Ovary (tissue), 9 donors: ENCODE results near the gene DPH7. TPM values are rescaled to one million over a fixed set of nuclear protein-coding genes. Genes with fewer than 3 reads are reported as not detected.
A peak's percentile ranks its signal among the peaks of the same experiment; 100 is the strongest.
"Not testable (repeated sequence)": the region's sequence is repeated elsewhere in the genome, so short reads cannot be mapped to it uniquely, and the experiment has no call there.

ENCODE experiments used
- DNase-seq, 5 donors: peaks; one replicate each; pipeline ENCODE4 v3.0.0-alpha.2; 2019 to 2020
- H3K27ac ChIP-seq, 2 donors: fragments of 200-600 bp; one replicate each; pipeline versions ENCODE4 v1.5.1 to v1.8.0; 2019 to 2022
- H3K27me3 ChIP-seq: fragments of 200-600 bp; one replicate; pipeline ENCODE4 v1.8.0; 2022
- H3K36me3 ChIP-seq: fragments of 200-600 bp; sonication (generic); one replicate; pipeline ENCODE4 v1.5.1; 2019
- H3K4me1 ChIP-seq: one replicate; pipeline ENCODE4 v1.8.1; 2013; ENCODE audit warnings: mild to moderate bottlenecking, moderate library complexity; ENCODE audit not compliant: insufficient read depth
- H3K4me3 ChIP-seq: fragments of 200-600 bp; sonication (generic); one replicate; pipeline ENCODE4 v1.5.1; 2017
- H3K9me3 ChIP-seq, 2 donors: fragments of 200-600 bp in 1 of 2; sonication (generic) in 1 of 2; one replicate each; pipeline versions ENCODE4 v1.5.1 to v1.8.1; 2013 to 2019; ENCODE audit warnings: mild to moderate bottlenecking in 1 of 2, moderate library complexity in 1 of 2
- EP300 ChIP-seq: sonication (generic); formaldehyde crosslinking; IDR thresholded peaks from one replicate; pipeline ENCODE4 v1.6.1; 2017; ENCODE audit warnings: antibody characterized with exemption
- POLR2A ChIP-seq: fragments of 450-650 bp; IDR thresholded peaks from one replicate; pipeline ENCODE4 v1.6.1; 2017; ENCODE audit warnings: antibody characterized with exemption, mild to moderate bottlenecking, moderate library complexity
- WGBS, 3 donors: extraction: QIAGEN DNeasy Blood & Tissue Kit in 1 of 3; methylation state at CpG; one replicate each; pipeline versions ENCODE4 v1.1.5 to v1.1.7; 2013 to 2017; 5-methylcytosine and 5-hydroxymethylcytosine counted together
- intact Hi-C, 4 donors: fragments of 100-400 bp; cut with DNase I; formaldehyde crosslinking; loops; one replicate each; pipeline versions ENCODE4 v1.11.0 to v1.15.1; 2022 to 2023
- polyA plus RNA-seq, 2 donors: library from polyadenylated mRNA; stranded (reverse); fragments of 200-250 nt in 1 of 2; fragments of 350-450 nt in 1 of 2; fragmentation: Illumina TruSeq in 1 of 2; extraction: RNeasy Lipid Tissue Mini Kit (QIAGEN cat#74804) in 1 of 2; gene quantifications; one replicate each; pipeline ENCODE4 v1.2.3, GENCODE V29; 2013 to 2014
- total RNA-seq, 7 donors: library from RNA; depleted of rRNA in 2 of 7; stranded (reverse); fragments of >200 nt in 2 of 7; fragmentation: NEBNext Ultra II Directional in 3 of 7; extraction: Animal tissue kit (Norgen Biotek cat#: 25700) in 3 of 7; gene quantifications; one replicate each; pipeline versions ENCODE4 v1.1.0 to v1.2.4, GENCODE V29; 2016 to 2023
- TF ChIP-seq, protein P1 (sequence below), 3 donors: fragments of 450-650 bp in 2 of 3; fragments of 200-600 bp in 1 of 3; IDR thresholded peaks; one replicate each; pipeline versions ENCODE4 v1.5.1 to v1.8.0; 2016 to 2022; ENCODE audit warnings: antibody characterized with exemption in 3 of 3, mild to moderate bottlenecking in 1 of 3
- donor health status: DM: no; HTN: no; CAD: no; lungs with moderate emphysema.
- donor health status: DM: no; HTN: no; CAD: no.
- donor health status: Bipolar disorder and iron deficiency.
- donor health status: DM: yes; HTN: yes; CAD: no.
- donor health status: DM: no; HTN: no; CAD: no.
- donor health status: DM: yes; HTN: yes; CAD: no.

Gene DPH7
- total and polyA plus RNA-seq, 9 donors = 15.4 to 38.2 (median 33.0) TPM

DNA sequence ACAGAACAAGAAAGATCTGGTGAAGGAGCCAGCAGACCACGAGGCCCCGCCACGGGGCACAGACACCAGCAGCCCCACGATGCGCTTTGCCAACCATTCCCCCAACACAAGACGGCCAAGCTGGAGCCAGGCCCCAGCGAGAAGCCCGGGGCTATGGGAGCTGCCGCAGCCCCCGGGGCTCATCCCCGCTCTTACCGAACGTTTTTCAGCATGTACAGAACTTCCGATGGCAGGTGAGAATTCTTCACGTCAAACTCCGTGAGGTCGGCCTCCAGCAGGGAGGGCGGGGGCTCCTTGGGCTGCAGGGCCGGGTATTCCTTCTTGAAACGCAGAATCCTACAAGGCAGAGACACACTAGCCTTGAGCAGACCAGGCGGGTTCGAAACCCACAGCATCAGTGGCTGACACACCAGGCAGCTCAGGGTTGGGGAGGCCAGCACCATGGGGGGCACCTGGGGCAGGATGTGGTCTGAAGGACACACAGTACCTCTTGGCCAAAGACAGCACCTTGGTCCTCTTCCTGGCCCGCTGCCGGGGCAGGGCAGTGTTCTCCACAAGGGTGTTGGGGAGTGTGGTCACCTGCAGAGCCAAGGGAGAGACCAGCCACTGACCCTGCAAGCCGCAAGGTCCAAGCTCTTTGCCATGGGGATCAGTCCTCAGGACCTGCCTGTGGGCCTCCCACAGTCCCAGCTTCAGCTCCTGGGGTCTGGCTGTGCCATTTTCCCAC is 35.3 kb downstream of the DPH7 start:
- H3K4me1 ChIP-seq = peaks cover 4% of the 10 kb centered on the region
- WGBS, 3 donors = 90 to 91% (median 90%) methylated on average over 25 of the region's 25 CpGs
- no peaks in the 10 kb centered on the region for H3K27me3 ChIP-seq
- no peak overlapping the region for H3K27ac ChIP-seq
- TF ChIP-seq POLR2A (no peak), EP300 (no peak)
- TF ChIP-seq, protein P1, sequence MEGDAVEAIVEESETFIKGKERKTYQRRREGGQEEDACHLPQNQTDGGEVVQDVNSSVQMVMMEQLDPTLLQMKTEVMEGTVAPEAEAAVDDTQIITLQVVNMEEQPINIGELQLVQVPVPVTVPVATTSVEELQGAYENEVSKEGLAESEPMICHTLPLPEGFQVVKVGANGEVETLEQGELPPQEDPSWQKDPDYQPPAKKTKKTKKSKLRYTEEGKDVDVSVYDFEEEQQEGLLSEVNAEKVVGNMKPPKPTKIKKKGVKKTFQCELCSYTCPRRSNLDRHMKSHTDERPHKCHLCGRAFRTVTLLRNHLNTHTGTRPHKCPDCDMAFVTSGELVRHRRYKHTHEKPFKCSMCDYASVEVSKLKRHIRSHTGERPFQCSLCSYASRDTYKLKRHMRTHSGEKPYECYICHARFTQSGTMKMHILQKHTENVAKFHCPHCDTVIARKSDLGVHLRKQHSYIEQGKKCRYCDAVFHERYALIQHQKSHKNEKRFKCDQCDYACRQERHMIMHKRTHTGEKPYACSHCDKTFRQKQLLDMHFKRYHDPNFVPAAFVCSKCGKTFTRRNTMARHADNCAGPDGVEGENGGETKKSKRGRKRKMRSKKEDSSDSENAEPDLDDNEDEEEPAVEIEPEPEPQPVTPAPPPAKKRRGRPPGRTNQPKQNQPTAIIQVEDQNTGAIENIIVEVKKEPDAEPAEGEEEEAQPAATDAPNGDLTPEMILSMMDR (IDR thresholded peaks at IDR 0.05) = no peak
- no peaks in the 10 kb centered on the region for H3K9me3 ChIP-seq
- no peak overlapping the region for H3K4me3 ChIP-seq
- DNase-seq = peak in 1 of 5 donors; percentile 31
- H3K36me3 ChIP-seq = no peaks in the 10 kb centered on the region
- intact Hi-C loops = no loop called here

DNA sequence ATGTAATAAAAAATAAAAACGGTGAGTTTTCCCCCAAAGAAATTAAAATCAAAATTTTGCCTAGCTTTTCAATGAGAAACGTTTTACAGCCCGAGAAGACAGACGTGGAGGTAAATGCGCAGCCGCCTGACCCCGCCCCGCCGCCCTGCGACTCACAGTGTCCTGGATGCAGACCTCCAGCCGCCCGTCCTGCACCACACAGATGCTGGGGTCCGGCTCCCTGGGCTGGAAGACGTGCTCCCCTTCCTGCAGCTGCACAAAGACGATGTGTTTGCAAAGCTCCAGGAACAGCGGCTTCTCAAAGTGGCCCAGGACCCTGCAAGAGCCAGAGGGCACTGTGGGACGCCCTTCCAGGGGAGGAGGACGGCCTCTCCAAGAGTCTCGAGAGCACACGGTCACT is 36.2 kb downstream of the DPH7 start:
- H3K27ac ChIP-seq = no peak overlapping the region
- 89 to 91% (median 90%) methylated on average over 20 of the region's 20 CpGs for WGBS, 3 donors
- no peak overlapping the region for H3K4me3 ChIP-seq
- DNase-seq = peak in 1 of 5 donors; percentile 17
- no peaks in the 10 kb centered on the region for H3K9me3 ChIP-seq
- H3K4me1 ChIP-seq = peaks cover under 1% of the 10 kb centered on the region
- intact Hi-C loops = no loop called here
- no peaks in the 10 kb centered on the region for H3K27me3 ChIP-seq
- H3K36me3 ChIP-seq = no peaks in the 10 kb centered on the region
- TF ChIP-seq EP300 = no peak
- TF ChIP-seq, protein P1 (IDR thresholded peaks at IDR 0.05) = no peak
- TF ChIP-seq POLR2A = no peak

DNA sequence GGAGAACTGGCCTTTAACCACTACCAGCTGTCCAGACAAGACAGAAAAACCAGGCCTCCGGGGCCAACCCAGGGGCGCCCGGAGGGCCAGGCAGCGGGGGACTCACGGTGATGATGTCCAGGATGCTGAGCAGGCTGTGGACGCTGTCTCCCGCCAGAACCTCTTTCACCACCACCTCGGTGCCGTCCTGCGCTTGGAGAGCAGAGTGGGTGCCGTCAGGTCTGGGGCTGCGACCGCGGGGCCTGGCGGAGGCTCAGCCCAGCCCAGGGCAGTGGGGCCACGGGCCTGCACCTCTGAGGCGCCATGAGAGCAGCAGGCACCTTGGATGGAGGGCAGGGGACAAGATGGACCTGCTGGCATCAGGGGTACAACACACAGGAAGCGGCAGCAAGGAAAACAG is 38.2 kb downstream of the DPH7 start:
- H3K9me3 ChIP-seq = no peaks in the 10 kb centered on the region
- H3K27ac ChIP-seq = no peak overlapping the region
- intact Hi-C loops = no loop called here
- no peaks in the 10 kb centered on the region for H3K27me3 ChIP-seq
- H3K4me3 ChIP-seq = no peak overlapping the region
- TF ChIP-seq, protein P1 (IDR thresholded peaks at IDR 0.05) = no peak
- TF ChIP-seq EP300 = no peak
- no peak for TF ChIP-seq POLR2A
- no peaks in the 10 kb centered on the region for H3K4me1 ChIP-seq
- peak in 1 of 5 donors; percentile 20 for DNase-seq
- no peaks in the 10 kb centered on the region for H3K36me3 ChIP-seq
- WGBS, 3 donors = 90 to 93% (median 91%) methylated on average over 18 of the region's 18 CpGs

DNA sequence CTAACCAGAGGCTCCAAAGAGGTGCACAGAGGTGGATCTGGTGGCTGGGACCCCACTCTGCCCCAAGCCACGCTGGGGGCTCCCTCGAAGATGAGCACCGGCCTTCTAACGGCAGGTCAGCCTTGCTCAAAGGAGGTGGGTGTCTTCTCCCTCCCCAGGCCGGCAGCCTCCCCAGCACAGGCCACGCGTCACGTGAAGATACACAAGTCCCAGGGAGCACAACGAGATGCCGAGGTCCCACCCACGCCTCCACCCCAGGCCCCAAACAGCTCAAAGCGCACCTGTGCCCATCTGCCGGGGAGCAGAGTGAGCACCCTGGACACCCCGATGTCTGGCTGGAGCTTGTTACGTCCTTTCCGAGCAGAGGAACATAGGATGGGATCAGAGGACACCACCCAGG is 40.7 kb downstream of the DPH7 start:
- no peak overlapping the region for H3K4me3 ChIP-seq
- no peak for TF ChIP-seq POLR2A
- TF ChIP-seq EP300 = no peak
- TF ChIP-seq, protein P1 (IDR thresholded peaks at IDR 0.05) = no peak
- WGBS, 3 donors = 92 to 95% (median 94%) methylated on average over 16 of the region's 16 CpGs
- H3K27me3 ChIP-seq = no peaks in the 10 kb centered on the region
- no peak overlapping the region for H3K27ac ChIP-seq
- no peaks in the 10 kb centered on the region for H3K36me3 ChIP-seq
- intact Hi-C loops = no loop called here
- peaks cover 3% of the 10 kb centered on the region for H3K4me1 ChIP-seq
- DNase-seq = peak in 1 of 5 donors; percentile 25
- H3K9me3 ChIP-seq = no peaks in the 10 kb centered on the region

DNA sequence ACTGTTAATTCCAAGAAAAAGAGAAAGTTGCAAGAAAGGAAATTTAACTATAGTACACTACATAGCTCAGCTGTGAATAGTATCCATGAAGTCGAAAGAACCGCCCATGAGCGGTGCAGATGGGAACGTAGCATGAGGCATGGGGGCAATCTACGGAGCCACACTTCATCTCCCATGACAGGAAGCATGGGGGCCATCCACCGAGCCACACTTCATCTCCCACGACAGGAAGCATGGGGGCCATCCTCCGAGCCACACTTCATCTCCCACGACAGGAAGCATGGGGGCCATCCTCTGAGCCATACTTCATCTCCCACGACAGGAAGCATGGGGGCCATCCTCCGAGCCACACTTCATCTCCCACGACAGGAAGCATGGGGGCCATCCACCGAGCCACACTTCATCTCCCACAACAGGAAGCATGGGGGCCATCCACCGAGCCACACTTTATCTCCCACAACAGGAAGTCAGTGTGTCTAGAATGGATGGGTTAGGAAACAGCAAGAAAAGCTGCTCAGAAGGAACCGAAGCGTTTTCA is 42.1 kb downstream of the DPH7 start:
- H3K4me1 ChIP-seq, intact Hi-C loops, H3K4me3 ChIP-seq, H3K36me3 ChIP-seq, DNase-seq, H3K9me3 ChIP-seq, H3K27me3 ChIP-seq, H3K27ac ChIP-seq: not testable (repeated sequence)
- WGBS, 3 donors = 78 to 82% (median 79%) methylated on average over 16 of the region's 16 CpGs
